ENCODE results near the gene SEMA4D. TPM values are rescaled to one million over a fixed set of nuclear protein-coding genes. Genes with fewer than 3 reads are reported as not detected.

SEMA4D gene
- total RNA-seq, 2 donors from 2014 or later, result 42.8 to 51.0 TPM

GRCh38 chr9:89378541-89378940, 119.4 kb downstream of the SEMA4D start:
- Histone ChIP-seq H3K4me1 (ENCODE audit: control insufficient read depth, insufficient read depth, low read length) (no peaks in the 10 kb centered on the region), H3K36me3 (ENCODE audit: control insufficient read depth, insufficient read depth, low read length) (no peaks in the 10 kb centered on the region), H3K27me3 (ENCODE audit: control insufficient read depth, insufficient read depth, low read length, poor library complexity, severe bottlenecking) (no peaks in the 10 kb centered on the region), H3K27ac (ENCODE audit: low read depth, low read length) (no peak overlapping the region), H3K9ac (ENCODE audit: extremely low read depth, low read length, poor library complexity, severe bottlenecking) (no peak overlapping the region), H3K9me3 (ENCODE audit: control insufficient read depth, low read length) (no peaks in the 10 kb centered on the region), H3K4me3 (ENCODE audit: low read length) (no peak overlapping the region)
- H3K9me3 Mint-ChIP-seq, result no peaks in the 10 kb centered on the region
- WGBS, 2 experiments (ENCODE audit: insufficient coverage in 1 of 2, insufficient read length in 1 of 2), result 95% methylated on average over 21 of the region's 21 CpGs
- H3K36me3 Mint-ChIP-seq (ENCODE audit: low read depth), result peaks cover 33% of the 10 kb centered on the region
- H3K4me1 Mint-ChIP-seq, result peaks cover 6% of the 10 kb centered on the region
- no peak overlapping the region for H3K27ac Mint-ChIP-seq
- no peaks in the 10 kb centered on the region for H3K27me3 Mint-ChIP-seq (ENCODE audit: insufficient read depth)
- no peak overlapping the region for H3K4me3 Mint-ChIP-seq
- TF ChIP-seq, protein P1, sequence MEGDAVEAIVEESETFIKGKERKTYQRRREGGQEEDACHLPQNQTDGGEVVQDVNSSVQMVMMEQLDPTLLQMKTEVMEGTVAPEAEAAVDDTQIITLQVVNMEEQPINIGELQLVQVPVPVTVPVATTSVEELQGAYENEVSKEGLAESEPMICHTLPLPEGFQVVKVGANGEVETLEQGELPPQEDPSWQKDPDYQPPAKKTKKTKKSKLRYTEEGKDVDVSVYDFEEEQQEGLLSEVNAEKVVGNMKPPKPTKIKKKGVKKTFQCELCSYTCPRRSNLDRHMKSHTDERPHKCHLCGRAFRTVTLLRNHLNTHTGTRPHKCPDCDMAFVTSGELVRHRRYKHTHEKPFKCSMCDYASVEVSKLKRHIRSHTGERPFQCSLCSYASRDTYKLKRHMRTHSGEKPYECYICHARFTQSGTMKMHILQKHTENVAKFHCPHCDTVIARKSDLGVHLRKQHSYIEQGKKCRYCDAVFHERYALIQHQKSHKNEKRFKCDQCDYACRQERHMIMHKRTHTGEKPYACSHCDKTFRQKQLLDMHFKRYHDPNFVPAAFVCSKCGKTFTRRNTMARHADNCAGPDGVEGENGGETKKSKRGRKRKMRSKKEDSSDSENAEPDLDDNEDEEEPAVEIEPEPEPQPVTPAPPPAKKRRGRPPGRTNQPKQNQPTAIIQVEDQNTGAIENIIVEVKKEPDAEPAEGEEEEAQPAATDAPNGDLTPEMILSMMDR (conservative IDR thresholded peaks at IDR 0.05), result no peak
- DNase-seq, result no peak

DNA sequence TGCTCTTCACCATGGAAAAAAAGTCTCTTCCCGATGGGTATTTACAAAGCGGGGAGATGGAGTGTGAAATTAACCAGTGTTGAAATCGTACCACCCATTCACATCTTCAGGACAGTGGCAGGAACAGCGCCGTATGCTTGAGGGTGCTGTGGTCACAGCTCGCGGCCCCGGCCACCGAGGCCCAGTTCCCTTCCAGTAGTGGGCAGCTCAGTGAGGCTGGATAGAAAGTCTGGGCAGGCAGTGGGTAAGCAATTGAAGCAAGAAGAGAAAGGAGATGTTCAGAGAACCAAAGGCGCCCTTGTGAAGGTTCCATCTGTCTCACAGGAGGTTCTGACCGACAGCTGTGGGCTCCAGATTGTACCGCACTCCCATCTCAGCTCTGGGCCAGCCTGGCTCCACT, 120.5 kb downstream of the SEMA4D start:
- Mint-ChIP-seq H3K27ac (no peak overlapping the region), H3K4me3 (no peak overlapping the region), H3K4me1 (peaks cover 6% of the 10 kb centered on the region), H3K27me3 (ENCODE audit: insufficient read depth) (no peaks in the 10 kb centered on the region), H3K36me3 (ENCODE audit: low read depth) (peaks cover 28% of the 10 kb centered on the region), H3K9me3 (no peaks in the 10 kb centered on the region)
- WGBS, 2 experiments (ENCODE audit: insufficient coverage in 1 of 2, insufficient read length in 1 of 2), result 96 to 100% methylated on average over 8 to 12 of the region's 12 CpGs
- no peak for DNase-seq
- H3K27me3 ChIP-seq (ENCODE audit: control insufficient read depth, insufficient read depth, low read length, poor library complexity, severe bottlenecking), result no peaks in the 10 kb centered on the region
- H3K4me3 ChIP-seq (ENCODE audit: low read length), result no peak overlapping the region
- no peak overlapping the region for H3K9ac ChIP-seq (ENCODE audit: extremely low read depth, low read length, poor library complexity, severe bottlenecking)
- no peak overlapping the region for H3K27ac ChIP-seq (ENCODE audit: low read depth, low read length)
- H3K4me1 ChIP-seq (ENCODE audit: control insufficient read depth, insufficient read depth, low read length), result no peaks in the 10 kb centered on the region
- TF ChIP-seq, protein P1 (conservative IDR thresholded peaks at IDR 0.05), result no peak
- no peaks in the 10 kb centered on the region for H3K9me3 ChIP-seq (ENCODE audit: control insufficient read depth, low read length)
- no peaks in the 10 kb centered on the region for H3K36me3 ChIP-seq (ENCODE audit: control insufficient read depth, insufficient read depth, low read length)

GRCh38 chr9:89376741-89377351, 121.1 kb downstream of the SEMA4D start:
- Mint-ChIP-seq H3K27ac (peak overlapping the region; percentile 75), H3K4me3 (no peak overlapping the region), H3K4me1 (peaks cover 6% of the 10 kb centered on the region), H3K9me3 (no peaks in the 10 kb centered on the region), H3K36me3 (ENCODE audit: low read depth) (peaks cover 25% of the 10 kb centered on the region), H3K27me3 (ENCODE audit: insufficient read depth) (no peaks in the 10 kb centered on the region)
- Histone ChIP-seq H3K4me3 (ENCODE audit: low read length) (no peak overlapping the region), H3K27ac (ENCODE audit: low read depth, low read length) (no peak overlapping the region), H3K4me1 (ENCODE audit: control insufficient read depth, insufficient read depth, low read length) (no peaks in the 10 kb centered on the region), H3K36me3 (ENCODE audit: control insufficient read depth, insufficient read depth, low read length) (no peaks in the 10 kb centered on the region), H3K27me3 (ENCODE audit: control insufficient read depth, insufficient read depth, low read length, poor library complexity, severe bottlenecking) (no peaks in the 10 kb centered on the region), H3K9ac (ENCODE audit: extremely low read depth, low read length, poor library complexity, severe bottlenecking) (no peak overlapping the region), H3K9me3 (ENCODE audit: control insufficient read depth, low read length) (no peaks in the 10 kb centered on the region)
- 68 to 93% methylated on average over 3 to 17 of the region's 17 CpGs for WGBS, 2 experiments (ENCODE audit: insufficient coverage in 1 of 2, insufficient read length in 1 of 2)
- no peak for DNase-seq
- TF ChIP-seq, protein P1 (conservative IDR thresholded peaks at IDR 0.05), result no peak

Data from endodermal cell (in vitro differentiated cells).